GM18867 (cell line): ENCODE results near the gene ZCCHC7.
"Not testable (repeated sequence)": the region's sequence is repeated elsewhere in the genome, so short reads cannot be mapped to it uniquely, and the experiment has no call there.

Source experiments
- ATAC-seq: cut with Tn5 transposase; IDR thresholded peaks from one replicate; pipeline ENCODE4 v1.9.1; 2021; ENCODE audit warnings: mild to moderate bottlenecking, moderate library complexity; ENCODE audit not compliant: unreplicated experiment

Gene ZCCHC7

GRCh38 chr9:37119360-37119759 lies 1.0 kb upstream of the ZCCHC7 start:
- no peak for ATAC-seq

DNA sequence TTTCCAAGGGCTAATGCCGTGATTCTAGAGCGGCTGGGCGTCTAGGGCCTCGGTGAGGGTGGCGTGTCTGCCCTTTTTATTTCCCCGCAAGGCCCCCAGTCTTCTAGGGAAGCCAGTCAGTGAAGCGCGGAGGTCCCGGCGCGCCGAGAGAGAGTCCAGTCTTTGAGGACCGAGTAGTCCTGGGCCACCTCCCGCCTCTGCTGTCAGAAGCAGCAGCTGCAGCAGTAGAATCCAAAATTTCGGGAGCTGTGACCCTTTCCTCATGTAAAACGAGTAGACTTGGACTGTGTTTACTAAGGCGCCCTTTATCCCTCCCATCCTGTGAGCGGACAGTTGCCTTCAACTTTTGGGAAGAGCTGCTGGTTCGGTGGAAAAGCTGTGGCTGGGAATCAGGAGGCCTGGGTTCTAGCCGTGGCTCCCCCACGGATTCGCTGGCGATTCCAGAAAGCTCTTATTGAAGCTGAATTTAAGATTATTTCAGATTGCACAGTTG lies 515 bp downstream of the ZCCHC7 start:
- ATAC-seq, result peak; percentile 17

GRCh38 chr9:37121881-37122280 lies 1.5 kb downstream of the ZCCHC7 start:
- ATAC-seq, result no peak

DNA sequence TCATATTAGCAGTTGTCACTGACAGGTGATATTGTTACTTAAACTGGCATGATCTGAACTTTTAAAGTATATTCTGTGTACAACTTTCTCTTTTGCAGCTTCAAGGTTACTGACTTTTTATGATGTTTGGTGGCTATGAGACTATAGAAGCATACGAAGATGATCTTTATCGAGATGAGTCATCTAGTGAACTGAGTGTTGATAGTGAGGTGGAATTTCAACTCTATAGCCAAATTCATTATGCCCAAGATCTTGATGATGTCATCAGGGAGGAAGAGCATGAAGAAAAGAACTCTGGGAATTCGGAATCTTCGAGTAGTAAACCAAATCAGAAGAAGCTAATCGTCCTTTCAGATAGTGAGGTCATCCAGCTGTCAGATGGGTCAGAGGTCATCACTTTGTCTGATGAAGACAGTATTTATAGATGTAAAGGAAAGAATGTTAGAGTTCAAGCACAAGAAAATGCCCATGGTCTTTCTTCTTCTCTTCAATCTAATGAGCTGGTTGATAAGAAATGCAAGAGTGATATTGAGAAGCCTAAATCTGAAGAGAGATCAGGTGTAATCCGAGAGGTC lies 5.9 kb downstream of the ZCCHC7 start:
- ATAC-seq, result no peak

GRCh38 chr9:37127018-37127417 lies 6.6 kb downstream of the ZCCHC7 start:
- no peak for ATAC-seq

- no peak for ATAC-seq
Measured at GRCh38 chr9:37128051-37128450, 7.7 kb downstream of the ZCCHC7 start.

DNA sequence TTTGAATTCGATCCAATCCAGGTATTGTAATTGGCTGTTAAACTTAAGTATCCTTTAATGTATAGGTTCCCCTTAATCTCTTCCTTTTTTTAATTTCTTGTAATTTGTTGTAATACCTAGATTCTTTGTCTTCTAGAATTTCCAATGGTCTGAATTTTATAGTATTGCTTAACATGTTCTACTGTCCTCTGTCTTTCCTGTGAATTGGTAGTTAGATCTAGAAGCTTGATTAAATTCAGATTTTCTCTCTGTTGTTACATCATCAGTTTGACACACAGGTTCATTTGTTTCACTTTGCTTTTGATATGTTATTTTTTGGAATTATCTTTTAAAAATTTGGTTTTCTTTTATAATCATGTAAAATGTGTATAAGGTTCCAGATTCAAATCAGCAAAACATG lies 13.8 kb downstream of the ZCCHC7 start:
- ATAC-seq, result no peak

GRCh38 chr9:37141015-37141414 lies 20.6 kb downstream of the ZCCHC7 start:
- ATAC-seq, result no peak

GRCh38 chr9:37144762-37145161 lies 24.4 kb downstream of the ZCCHC7 start:
- ATAC-seq, result no peak

DNA sequence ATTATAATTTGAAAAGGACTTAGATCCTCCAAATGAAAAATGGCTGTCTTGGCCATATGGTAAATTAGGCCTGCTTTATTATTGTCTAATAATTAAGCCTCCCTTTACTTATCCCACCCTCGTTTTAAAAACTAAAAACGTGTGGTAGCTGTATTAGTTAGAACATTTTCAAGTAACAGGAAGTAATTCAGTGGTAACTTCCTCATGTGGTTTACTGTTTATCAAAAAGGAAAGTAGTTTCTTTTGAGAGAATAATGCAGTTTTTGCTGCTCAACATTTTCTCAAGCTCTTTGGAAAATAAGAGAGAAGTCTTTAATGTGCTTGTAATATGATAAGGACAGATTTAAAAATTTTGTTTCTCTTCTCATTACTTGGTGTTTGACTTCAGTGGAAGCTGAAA lies 26.0 kb downstream of the ZCCHC7 start:
- peak; percentile 71 for ATAC-seq

GRCh38 chr9:37148181-37148580 lies 27.8 kb downstream of the ZCCHC7 start:
- ATAC-seq, result no peak

DNA sequence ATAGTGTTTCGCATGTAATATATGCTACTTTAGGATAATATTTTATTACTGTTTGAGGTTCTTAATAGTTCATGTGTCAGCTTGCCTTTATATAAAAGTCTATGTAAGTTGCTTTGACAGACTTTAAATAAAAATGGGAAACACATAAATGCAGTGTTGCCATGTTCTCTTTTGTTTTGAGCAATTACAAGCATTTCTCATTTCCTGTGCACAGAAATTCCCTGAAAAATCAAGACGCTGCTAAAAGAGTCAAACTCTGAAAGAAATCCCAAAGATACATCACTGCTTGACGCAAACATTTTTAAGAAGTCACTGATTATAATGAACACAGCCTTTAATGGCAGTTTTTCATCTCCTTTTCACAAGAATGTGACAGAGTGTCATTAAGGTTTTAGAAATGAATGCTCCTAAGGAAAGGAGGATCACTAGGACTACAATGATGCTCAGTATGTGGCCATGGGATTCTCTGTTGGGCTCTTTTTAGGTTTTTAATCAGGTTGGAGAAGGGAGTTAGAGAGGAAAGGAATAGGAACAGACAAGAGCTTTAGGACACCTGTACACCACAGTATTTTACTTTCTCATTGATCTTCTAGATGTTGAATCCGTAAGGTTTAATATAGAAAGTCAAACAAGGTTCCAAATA lies 29.4 kb downstream of the ZCCHC7 start:
- ATAC-seq, result no peak

DNA sequence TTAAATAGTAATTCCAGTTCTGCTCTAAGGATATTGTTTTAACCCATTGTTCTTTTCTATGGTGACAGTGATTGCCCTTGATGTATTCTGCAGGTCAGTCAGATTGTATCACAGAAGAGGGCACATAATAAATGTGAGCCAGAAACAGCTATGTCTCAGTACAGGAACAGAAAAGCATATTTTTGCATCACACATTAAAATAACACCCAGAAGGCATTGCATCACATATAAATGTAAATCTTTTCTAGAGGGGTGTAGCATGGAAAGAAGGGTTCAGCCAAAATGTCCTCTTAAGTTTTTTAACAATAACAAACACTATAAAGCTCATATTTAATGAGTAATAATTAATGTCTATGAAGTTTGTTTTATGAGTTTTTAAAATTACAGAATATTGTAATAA lies 30.0 kb downstream of the ZCCHC7 start:
- no peak for ATAC-seq

GRCh38 chr9:37151812-37152211 lies 31.4 kb downstream of the ZCCHC7 start:
- no peak for ATAC-seq

DNA sequence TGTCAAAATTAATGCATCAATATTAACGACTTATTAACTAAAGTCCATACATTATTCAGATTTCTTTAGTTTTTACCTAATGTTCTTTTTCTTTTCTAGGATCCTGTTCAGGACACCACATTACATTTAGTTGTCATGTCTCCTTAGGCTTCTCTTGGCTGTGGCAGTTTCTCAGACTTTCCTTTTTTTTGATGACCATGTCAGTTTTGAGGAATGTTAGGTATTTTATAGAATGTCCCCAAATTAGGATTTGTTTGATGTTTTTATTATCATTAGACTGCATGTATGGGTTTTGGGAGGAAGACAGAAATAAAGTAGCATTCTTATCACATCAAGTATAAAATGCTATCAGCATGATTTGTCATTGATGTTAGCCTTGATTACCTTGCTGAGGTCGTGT lies 32.0 kb downstream of the ZCCHC7 start:
- no peak for ATAC-seq

GRCh38 chr9:37155601-37156000 lies 35.2 kb downstream of the ZCCHC7 start:
- no peak for ATAC-seq

DNA sequence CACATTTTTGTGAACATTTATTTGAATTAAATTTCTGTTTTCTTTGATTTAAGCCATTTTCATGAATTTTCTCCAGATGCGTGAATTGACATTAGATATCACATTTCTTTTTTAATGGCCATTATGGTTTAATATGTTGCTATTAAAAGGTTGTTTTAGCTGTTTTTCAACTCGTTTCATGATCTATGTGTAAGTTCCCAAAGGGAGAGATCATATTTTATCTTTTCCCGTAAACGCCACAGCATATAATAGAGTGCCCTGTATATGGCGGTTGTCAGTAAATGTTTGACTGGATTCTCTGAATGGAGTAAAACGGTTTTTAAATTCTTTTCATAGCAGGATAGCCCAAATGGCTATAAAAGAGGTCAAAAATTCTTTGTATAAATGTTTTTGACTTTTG lies 35.8 kb downstream of the ZCCHC7 start:
- no peak for ATAC-seq

GRCh38 chr9:37156781-37157356 lies 36.5 kb downstream of the ZCCHC7 start:
- ATAC-seq, result no peak

GRCh38 chr9:37157726-37158377 lies 37.5 kb downstream of the ZCCHC7 start:
- ATAC-seq, result no peak

GRCh38 chr9:37163299-37163698 lies 42.9 kb downstream of the ZCCHC7 start:
- no peak for ATAC-seq

DNA sequence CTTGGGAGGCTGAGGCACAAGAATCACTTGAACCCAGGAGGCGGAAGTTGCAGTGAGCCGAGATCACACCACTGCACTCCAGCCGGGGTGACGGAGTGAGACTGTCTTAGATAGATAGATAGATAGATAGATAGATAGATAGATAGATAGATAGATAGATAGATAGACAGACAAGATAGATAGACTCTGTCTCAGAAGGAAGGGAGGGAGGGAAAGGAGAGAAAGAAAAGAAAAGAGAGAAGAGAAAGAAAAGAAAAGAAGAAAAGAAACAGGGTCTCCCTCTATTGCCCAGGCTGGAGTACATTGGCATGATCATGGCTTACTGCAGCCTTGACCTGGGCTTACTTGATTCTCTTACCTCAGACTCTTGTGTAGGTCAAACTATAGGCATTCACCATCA lies 44.0 kb downstream of the ZCCHC7 start:
- not testable (repeated sequence) for ATAC-seq

DNA sequence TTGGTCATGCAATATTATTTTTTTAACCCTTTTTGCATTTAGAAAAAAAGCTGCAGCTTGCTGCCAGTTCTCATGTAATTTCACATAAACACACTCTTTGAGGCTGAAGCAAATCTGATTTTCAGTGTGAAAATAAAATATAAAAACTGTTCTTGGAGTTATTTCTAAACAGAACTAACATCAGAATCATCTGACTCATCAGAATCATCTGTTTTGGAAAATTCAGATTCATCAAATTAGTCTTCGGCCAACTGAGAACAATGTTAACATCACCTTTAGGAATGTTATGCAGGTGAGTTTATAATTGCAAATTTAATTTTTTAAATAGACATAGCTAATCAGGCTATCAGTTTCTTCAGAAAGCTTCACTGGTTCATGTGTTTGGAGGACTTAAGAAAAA lies 45.3 kb downstream of the ZCCHC7 start:
- ATAC-seq, result no peak
